ENCODE measurements around the gene PLXNA4. TPM values are rescaled to one million over a fixed set of nuclear protein-coding genes. Genes with fewer than 3 reads are reported as not detected.

The PLXNA4 gene
- total RNA-seq, 2 donors from 2014 or later, result 2.1 to 8.2 TPM

GRCh38 chr7:132373041-132373440 lies 203.2 kb downstream of the PLXNA4 start:
- Histone ChIP-seq H3K27me3 (no peaks in the 10 kb centered on the region), H3K9me3 (no peaks in the 10 kb centered on the region), H3K27ac (no peak overlapping the region), H3K4me3 (no peak overlapping the region), H3K36me3 (replicated peaks in 1 of 2; ENCODE audit: insufficient read depth in 1 of 2, low read depth in 2 of 2) (no peaks in the 10 kb centered on the region), H3K4me1 (peaks cover 13% of the 10 kb centered on the region)
- 72 to 82% methylated on average over 3 of the region's 3 CpGs for WGBS, 2 donors
- TF ChIP-seq POLR2A (IDR thresholded peaks at IDR 0.05) (no peak), CTCF (IDR thresholded peaks at IDR 0.05) (no peak)
- no peak for ATAC-seq
- no peak for DNase-seq
- intact Hi-C loops (cut with DNase I), result no loop called here

- no peak overlapping the region for H3K27ac ChIP-seq
- DNase-seq (no peak), ATAC-seq (no peak)
- H3K9me3 ChIP-seq, result no peaks in the 10 kb centered on the region
- 67 to 74% methylated on average over 3 of the region's 3 CpGs for WGBS, 2 donors
- intact Hi-C loops (cut with DNase I), result no loop called here
- no peak for TF ChIP-seq POLR2A (IDR thresholded peaks at IDR 0.05)
- no peak for TF ChIP-seq CTCF (IDR thresholded peaks at IDR 0.05)
- H3K36me3 ChIP-seq (replicated peaks in 1 of 2; ENCODE audit: insufficient read depth in 1 of 2, low read depth in 2 of 2), result no peaks in the 10 kb centered on the region
- no peaks in the 10 kb centered on the region for H3K27me3 ChIP-seq
- peaks cover 9% of the 10 kb centered on the region for H3K4me1 ChIP-seq
- no peak overlapping the region for H3K4me3 ChIP-seq
Measured at GRCh38 chr7:132371948-132372347, 204.3 kb downstream of the PLXNA4 start.

- intact Hi-C loops (cut with DNase I), result no loop called here
- H3K27me3 ChIP-seq, result no peaks in the 10 kb centered on the region
- no peaks in the 10 kb centered on the region for H3K36me3 ChIP-seq (replicated peaks in 1 of 2; ENCODE audit: insufficient read depth in 1 of 2, low read depth in 2 of 2)
- H3K4me3 ChIP-seq, result no peak overlapping the region
- H3K27ac ChIP-seq, result no peak overlapping the region
- no peaks in the 10 kb centered on the region for H3K9me3 ChIP-seq
- 65 to 72% methylated on average over 7 to 11 of the region's 11 CpGs for WGBS, 2 donors
- TF ChIP-seq POLR2A (IDR thresholded peaks at IDR 0.05) (no peak), CTCF (IDR thresholded peaks at IDR 0.05) (no peak)
- no peaks in the 10 kb centered on the region for H3K4me1 ChIP-seq
- no peak for ATAC-seq
- no peak for DNase-seq
Measured at GRCh38 chr7:132368246-132368900, 207.9 kb downstream of the PLXNA4 start.

- no peaks in the 10 kb centered on the region for H3K27me3 ChIP-seq
- H3K27ac ChIP-seq, result no peak overlapping the region
- 85 to 88% methylated on average over 9 of the region's 9 CpGs for WGBS, 2 donors
- no peaks in the 10 kb centered on the region for H3K36me3 ChIP-seq (replicated peaks in 1 of 2; ENCODE audit: insufficient read depth in 1 of 2, low read depth in 2 of 2)
- no peaks in the 10 kb centered on the region for H3K4me1 ChIP-seq
- ATAC-seq (no peak), DNase-seq (no peak)
- intact Hi-C loops (cut with DNase I), result no loop called here
- H3K9me3 ChIP-seq, result no peaks in the 10 kb centered on the region
- no peak for TF ChIP-seq CTCF (IDR thresholded peaks at IDR 0.05)
- no peak for TF ChIP-seq POLR2A (IDR thresholded peaks at IDR 0.05)
- H3K4me3 ChIP-seq, result no peak overlapping the region
Measured at GRCh38 chr7:132367795-132368194, 208.5 kb downstream of the PLXNA4 start.

- Histone ChIP-seq H3K27me3 (no peaks in the 10 kb centered on the region), H3K27ac (no peak overlapping the region), H3K4me1 (no peaks in the 10 kb centered on the region), H3K9me3 (no peaks in the 10 kb centered on the region), H3K36me3 (replicated peaks in 1 of 2; ENCODE audit: insufficient read depth in 1 of 2, low read depth in 2 of 2) (no peaks in the 10 kb centered on the region), H3K4me3 (no peak overlapping the region)
- 95% methylated on average over 1 of the region's 1 CpG for WGBS, 2 donors
- intact Hi-C loops (cut with DNase I), result no loop called here
- TF ChIP-seq POLR2A (IDR thresholded peaks at IDR 0.05), result no peak
- TF ChIP-seq CTCF (IDR thresholded peaks at IDR 0.05), result no peak
- ATAC-seq (no peak), DNase-seq (no peak)
Measured at GRCh38 chr7:132367004-132367403, 209.3 kb downstream of the PLXNA4 start.

Measured in body of pancreas (tissue), 4 donors.